Epithelial cell of esophagus (primary cell): ENCODE measurements around the gene TRRAP.

ENCODE experiments used
- DNase-seq: peaks from one replicate; pipeline ENCODE4 v3.0.0; 2010; ENCODE audit warnings: low read depth
- H3K4me3 ChIP-seq: 2 replicates; pipeline ENCODE4 v1.5.1; 2011; ENCODE audit warnings: mild to moderate bottlenecking, low read length, control low read depth
- TF ChIP-seq, protein P1 (sequence below): IDR thresholded peaks from 2 replicates; pipeline ENCODE4 v1.5.1; 2011; ENCODE audit warnings: low read depth, mild to moderate bottlenecking, low read length, control low read depth, inconsistent platforms; ENCODE audit not compliant: insufficient read depth; ENCODE audit errors: missing control alignments

TRRAP gene

DNA sequence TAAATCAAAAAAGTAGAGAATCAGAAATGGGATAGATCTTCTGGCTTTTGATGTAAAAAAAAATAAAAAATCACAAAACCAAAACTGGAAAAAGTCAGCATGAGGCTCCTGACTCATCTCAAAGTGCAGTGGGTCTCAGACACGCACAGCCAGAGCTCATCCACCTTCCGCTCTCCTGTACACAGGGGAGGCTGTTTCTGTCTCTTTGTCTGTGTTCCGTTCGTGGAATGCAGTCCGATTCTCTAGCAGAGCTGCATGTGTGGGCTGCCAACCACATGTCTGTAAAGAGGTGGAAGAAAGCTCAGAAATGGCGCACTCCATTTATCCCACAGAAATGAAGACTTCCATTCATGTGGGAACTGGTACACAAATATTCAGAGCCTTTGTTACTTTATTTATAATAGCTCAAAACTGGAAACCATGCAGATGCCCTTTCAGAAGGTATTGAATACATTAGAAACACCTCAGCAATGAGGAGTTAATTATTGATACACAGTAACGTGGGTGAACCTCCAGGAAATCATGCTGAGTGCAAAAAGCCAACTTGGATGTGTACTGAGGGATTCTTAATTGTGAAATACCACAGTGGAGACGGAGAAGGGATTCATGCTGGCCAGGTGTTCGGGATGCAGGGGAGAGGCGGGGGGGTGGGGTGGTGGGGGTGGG lies 123.3 kb downstream of the TRRAP start:
- no peak overlapping the region for H3K4me3 ChIP-seq
- TF ChIP-seq, protein P1, sequence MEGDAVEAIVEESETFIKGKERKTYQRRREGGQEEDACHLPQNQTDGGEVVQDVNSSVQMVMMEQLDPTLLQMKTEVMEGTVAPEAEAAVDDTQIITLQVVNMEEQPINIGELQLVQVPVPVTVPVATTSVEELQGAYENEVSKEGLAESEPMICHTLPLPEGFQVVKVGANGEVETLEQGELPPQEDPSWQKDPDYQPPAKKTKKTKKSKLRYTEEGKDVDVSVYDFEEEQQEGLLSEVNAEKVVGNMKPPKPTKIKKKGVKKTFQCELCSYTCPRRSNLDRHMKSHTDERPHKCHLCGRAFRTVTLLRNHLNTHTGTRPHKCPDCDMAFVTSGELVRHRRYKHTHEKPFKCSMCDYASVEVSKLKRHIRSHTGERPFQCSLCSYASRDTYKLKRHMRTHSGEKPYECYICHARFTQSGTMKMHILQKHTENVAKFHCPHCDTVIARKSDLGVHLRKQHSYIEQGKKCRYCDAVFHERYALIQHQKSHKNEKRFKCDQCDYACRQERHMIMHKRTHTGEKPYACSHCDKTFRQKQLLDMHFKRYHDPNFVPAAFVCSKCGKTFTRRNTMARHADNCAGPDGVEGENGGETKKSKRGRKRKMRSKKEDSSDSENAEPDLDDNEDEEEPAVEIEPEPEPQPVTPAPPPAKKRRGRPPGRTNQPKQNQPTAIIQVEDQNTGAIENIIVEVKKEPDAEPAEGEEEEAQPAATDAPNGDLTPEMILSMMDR, result no peak
- no peak for DNase-seq

- TF ChIP-seq, protein P1, result no peak
- no peak overlapping the region for H3K4me3 ChIP-seq
- no peak for DNase-seq
Observed at GRCh38 chr7:99002148-99002826, 124.0 kb downstream of the TRRAP start.

DNA sequence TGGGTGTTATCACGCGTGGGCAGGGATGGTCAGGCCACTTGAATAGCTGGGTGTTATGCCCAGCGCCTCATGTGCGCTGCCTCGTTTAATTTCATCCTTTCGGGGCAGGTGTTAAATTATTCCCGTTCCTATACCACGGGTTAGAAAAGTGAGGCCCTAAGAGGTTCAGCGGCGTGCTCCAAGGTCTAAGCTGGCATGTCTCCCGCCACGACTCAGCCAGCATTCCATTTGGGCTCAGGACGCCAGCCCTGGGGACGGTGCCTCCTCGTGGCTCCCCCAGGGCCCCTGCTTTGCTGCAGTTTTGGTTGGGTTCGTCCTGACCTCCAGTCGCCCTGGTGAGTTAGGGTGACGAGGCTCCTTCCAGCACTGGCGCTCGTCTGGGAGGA lies 124.5 kb downstream of the TRRAP start:
- no peak overlapping the region for H3K4me3 ChIP-seq
- TF ChIP-seq, protein P1, result no peak
- DNase-seq, result no peak

DNA sequence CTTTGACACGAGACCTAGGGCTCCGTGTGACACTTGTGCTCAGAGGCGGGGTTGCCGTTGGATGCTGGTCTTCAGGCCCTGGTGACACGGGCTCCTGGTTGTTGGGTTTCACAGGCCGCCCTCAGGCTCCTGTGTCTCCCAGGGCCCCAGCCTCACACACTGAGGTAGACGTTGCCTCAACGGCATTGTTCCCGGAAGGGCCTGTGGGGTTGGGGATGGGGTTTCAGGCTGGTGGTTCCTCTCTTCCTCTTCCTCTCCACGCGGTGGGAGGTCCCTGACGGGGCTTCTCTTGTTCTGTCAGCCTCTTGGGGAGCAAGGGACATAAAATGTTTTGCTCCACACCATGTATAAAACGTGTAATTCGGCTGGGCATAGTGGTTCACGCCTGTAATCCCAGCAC lies 125.1 kb downstream of the TRRAP start:
- DNase-seq, result no peak
- TF ChIP-seq, protein P1, result no peak

DNA sequence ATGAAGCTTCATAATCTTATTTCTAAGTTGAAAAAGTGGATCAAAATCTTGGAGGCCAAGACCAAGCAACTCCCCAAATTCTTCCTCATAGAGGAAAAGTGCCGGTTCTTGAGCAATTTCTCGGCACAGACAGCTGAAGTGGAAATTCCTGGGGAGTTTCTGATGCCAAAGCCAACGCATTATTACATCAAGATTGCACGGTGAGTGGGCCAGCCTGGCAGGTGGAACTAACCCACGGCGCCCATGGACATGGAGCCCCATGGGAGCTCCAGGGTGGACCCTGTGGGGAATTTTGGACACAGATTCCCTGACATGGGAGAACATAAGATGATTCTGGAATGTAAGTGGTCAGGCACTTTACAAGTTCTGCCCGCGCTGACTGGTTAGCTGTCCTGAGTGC lies 125.9 kb downstream of the TRRAP start:
- TF ChIP-seq, protein P1, result no peak
- H3K4me3 ChIP-seq, result no peak overlapping the region
- DNase-seq, result no peak

More for the DNA sequence above, 125.1 kb downstream of the TRRAP start:
- H3K4me3 ChIP-seq, result no peak overlapping the region

GRCh38 chr7:99004781-99005500 lies 126.6 kb downstream of the TRRAP start:
- DNase-seq, result no peak

More at GRCh38 chr7:99004781-99005500, 126.6 kb downstream of the TRRAP start:
- H3K4me3 ChIP-seq, result no peak overlapping the region
- TF ChIP-seq, protein P1, result no peak
